Adipocyte (in vitro differentiated cells): ENCODE data around the gene EHMT1.

ENCODE experiments used
- DNase-seq: peaks from one replicate; pipeline ENCODE4 v3.0.0-alpha.2; 2015; ENCODE audit warnings: low read depth
- H3K27me3 ChIP-seq: replicated peaks from 2 replicates; pipeline ENCODE4 v1.7.0; 2013; ENCODE audit warnings: mild to moderate bottlenecking, low read length, moderate library complexity; ENCODE audit not compliant: control insufficient read depth, insufficient read depth
- H3K36me3 ChIP-seq: 2 replicates; pipeline ENCODE4 v1.7.0; 2013; ENCODE audit warnings: low read length, mild to moderate bottlenecking, moderate library complexity; ENCODE audit not compliant: control insufficient read depth, insufficient read depth, severe bottlenecking
- H3K4me1 ChIP-seq: 2 replicates; pipeline ENCODE4 v1.7.0; 2013; ENCODE audit warnings: mild to moderate bottlenecking, low read length, moderate library complexity; ENCODE audit not compliant: control insufficient read depth, insufficient read depth
- H3K4me3 ChIP-seq: 2 replicates; pipeline ENCODE4 v1.7.0; 2013; ENCODE audit warnings: mild to moderate bottlenecking, low read length, moderate library complexity
- H3K9ac ChIP-seq: 2 replicates; pipeline ENCODE4 v1.7.0; 2013; ENCODE audit warnings: mild to moderate bottlenecking, low read length, moderate library complexity
- H3K9me3 ChIP-seq: 2 replicates; pipeline ENCODE4 v1.7.0; 2013; ENCODE audit warnings: mild to moderate bottlenecking, low read length, moderate library complexity; ENCODE audit not compliant: control insufficient read depth

Gene EHMT1

GRCh38 chr9:137690930-137691645, 72.3 kb downstream of the EHMT1 start:
- peaks cover 21% of the 10 kb centered on the region for H3K4me1 ChIP-seq
- H3K9me3 ChIP-seq = no peaks in the 10 kb centered on the region
- no peaks in the 10 kb centered on the region for H3K27me3 ChIP-seq
- H3K9ac ChIP-seq = no peak overlapping the region
- no peak for DNase-seq
- H3K4me3 ChIP-seq = no peak overlapping the region
- H3K36me3 ChIP-seq = no peaks in the 10 kb centered on the region

- H3K27me3 ChIP-seq = no peaks in the 10 kb centered on the region
- no peak overlapping the region for H3K4me3 ChIP-seq
- peaks cover 21% of the 10 kb centered on the region for H3K4me1 ChIP-seq
- H3K9me3 ChIP-seq = no peaks in the 10 kb centered on the region
- H3K36me3 ChIP-seq = no peaks in the 10 kb centered on the region
- H3K9ac ChIP-seq = no peak overlapping the region
- DNase-seq = no peak
Measured at GRCh38 chr9:137691646-137692351, 73.0 kb downstream of the EHMT1 start.

DNA sequence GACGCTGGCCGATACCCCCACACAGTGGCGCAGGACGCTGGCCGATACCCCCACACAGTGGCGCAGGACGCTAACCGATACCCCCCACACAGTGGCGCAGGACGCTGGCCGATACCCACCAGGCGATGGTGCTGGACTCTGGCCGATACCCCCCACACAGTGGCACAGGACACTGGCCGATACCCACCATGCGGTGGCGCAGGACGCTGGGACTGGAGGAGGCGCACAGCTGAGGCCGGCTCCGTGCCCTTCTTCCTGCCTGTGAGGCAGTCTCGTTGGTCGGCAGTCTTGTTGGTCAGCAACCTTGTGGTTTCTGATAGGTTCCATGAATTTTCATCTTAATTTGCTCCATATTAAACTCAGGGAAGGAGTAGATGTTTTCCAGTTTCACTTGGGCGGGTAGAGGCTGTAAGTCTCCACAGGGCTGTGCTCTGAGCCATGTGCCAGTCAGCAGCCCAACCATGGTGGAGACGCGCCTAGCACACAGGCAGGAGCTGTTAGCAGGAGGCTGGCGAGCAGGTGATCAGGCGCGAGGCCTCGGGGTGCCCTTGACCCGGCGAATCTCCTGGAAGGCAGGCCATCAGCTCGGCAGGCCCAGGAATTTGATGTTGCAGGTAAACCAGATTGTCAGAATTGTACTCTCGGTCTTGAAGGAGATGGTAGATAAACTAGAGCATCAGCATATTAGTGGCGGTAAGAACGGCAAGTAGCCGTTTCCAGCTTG, 75.6 kb downstream of the EHMT1 start:
- Histone ChIP-seq H3K4me1 (peaks cover 21% of the 10 kb centered on the region), H3K27me3 (no peaks in the 10 kb centered on the region), H3K9ac (no peak overlapping the region), H3K9me3 (no peaks in the 10 kb centered on the region), H3K4me3 (no peak overlapping the region), H3K36me3 (no peaks in the 10 kb centered on the region)
- no peak for DNase-seq

DNA sequence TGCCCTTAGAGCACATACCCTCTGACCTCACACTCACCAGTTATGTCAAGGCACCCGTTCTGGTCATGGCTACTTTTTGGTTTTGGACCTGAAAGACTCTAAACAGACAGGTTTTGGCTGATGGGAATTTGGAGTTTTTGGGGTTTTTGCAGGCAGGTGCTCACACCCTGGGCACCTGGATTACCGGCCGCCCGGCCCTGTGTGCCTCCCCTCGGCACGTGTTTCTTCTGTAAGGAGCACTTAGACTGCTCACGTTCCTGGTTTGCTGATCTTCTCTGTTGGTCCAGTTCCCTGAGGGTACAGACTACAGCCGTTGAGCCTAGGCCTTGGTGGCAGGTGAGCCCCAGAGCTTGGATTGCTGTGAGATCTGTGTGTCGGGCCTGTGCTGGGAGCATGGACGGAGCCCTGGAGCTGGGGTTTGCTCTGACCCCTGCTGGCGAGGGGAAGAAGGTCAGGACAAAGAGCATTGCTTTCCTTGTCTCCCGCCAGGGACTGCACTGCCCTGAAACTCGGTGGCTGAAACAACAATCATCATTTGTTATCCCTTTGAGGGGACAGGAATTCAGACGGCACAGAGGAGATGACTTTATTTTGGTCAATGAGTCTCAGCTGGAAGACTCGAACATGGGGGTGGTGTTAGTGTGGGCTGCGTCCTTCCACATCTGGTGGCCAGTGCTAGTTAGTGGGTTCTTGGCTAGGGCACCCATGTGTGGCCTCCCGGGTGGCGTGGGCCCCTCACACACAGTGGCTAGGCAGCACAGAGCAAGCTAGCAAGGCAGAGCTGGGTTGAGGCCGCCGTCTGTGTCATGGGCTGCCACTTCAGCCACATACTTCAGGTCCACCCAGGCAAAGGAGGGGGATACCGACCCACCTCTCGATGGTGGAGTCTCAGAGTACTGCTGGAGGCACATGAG, 76.4 kb downstream of the EHMT1 start:
- no peak overlapping the region for H3K9ac ChIP-seq
- H3K4me1 ChIP-seq = peaks cover 21% of the 10 kb centered on the region
- H3K4me3 ChIP-seq = no peak overlapping the region
- H3K27me3 ChIP-seq = no peaks in the 10 kb centered on the region
- no peaks in the 10 kb centered on the region for H3K9me3 ChIP-seq
- H3K36me3 ChIP-seq = no peaks in the 10 kb centered on the region
- no peak for DNase-seq

DNA sequence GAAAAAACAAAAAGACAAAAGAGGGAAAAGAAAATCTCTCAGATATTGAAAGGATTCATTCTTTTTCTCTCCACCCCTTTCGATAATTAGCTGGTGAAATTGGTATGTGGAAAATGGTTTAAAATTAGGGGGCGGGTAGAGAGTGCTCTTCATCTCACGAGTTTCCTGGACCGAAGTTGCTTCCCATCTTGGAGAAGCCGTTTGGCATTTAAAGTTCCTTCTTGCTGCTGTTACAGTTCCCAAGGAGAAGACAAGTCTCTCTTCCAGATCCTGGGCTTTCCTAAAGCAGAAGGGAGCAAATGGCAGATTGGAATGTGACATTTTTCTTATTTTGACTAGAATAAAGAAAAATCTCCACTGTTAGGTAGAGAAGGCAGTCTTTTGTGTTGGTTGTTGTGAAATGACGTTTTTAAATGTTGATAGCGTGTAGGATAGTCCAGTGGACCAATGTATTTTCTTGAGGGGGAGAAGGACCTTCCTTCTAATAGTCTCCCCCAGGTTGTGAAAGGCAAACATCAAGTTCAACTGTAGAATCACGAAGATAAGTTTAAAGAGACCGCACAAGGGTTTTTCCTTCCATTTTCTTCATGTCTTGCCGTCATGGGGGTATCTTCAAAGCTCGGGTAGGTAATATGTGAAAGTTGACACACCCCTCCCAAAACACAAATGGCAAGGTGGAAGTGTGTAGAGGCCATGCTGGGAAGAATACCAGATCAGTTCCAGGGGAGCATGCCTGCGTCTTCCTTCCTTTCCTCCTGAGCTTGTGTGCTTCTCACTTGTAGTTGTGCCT, 77.5 kb downstream of the EHMT1 start:
- H3K36me3 ChIP-seq = no peaks in the 10 kb centered on the region
- no peaks in the 10 kb centered on the region for H3K9me3 ChIP-seq
- no peak overlapping the region for H3K4me3 ChIP-seq
- no peak for DNase-seq
- H3K4me1 ChIP-seq = peaks cover 13% of the 10 kb centered on the region
- H3K9ac ChIP-seq = no peak overlapping the region
- H3K27me3 ChIP-seq = no peaks in the 10 kb centered on the region

GRCh38 chr9:137697193-137697592, 78.4 kb downstream of the EHMT1 start:
- no peak for DNase-seq
- Histone ChIP-seq H3K4me3 (no peak overlapping the region), H3K9ac (no peak overlapping the region), H3K4me1 (peaks cover 13% of the 10 kb centered on the region), H3K36me3 (no peaks in the 10 kb centered on the region), H3K27me3 (no peaks in the 10 kb centered on the region), H3K9me3 (no peaks in the 10 kb centered on the region)

DNA sequence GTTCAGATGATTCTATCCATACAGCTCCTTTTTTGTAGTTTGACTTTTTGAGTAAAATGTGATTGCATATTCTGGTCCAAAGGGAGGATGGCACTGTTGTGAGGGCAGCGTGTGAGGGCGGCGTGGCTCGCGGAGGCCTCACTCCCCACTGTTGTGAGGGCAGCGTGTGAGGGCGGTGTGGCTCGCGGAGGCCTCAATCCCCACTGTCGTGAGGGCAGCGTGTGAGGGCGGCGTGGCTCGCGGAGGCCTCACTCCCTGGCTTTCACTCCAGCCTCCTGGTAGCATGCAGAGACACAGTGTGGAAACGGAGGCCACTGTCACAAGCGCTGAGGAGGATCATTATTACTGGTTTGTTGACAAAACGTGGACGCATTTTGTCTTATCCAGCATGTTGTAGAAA, 79.0 kb downstream of the EHMT1 start:
- Histone ChIP-seq H3K9ac (no peak overlapping the region), H3K4me1 (peaks cover 13% of the 10 kb centered on the region), H3K36me3 (no peaks in the 10 kb centered on the region), H3K9me3 (no peaks in the 10 kb centered on the region), H3K4me3 (no peak overlapping the region), H3K27me3 (no peaks in the 10 kb centered on the region)
- no peak for DNase-seq

GRCh38 chr9:137700911-137701310, 82.1 kb downstream of the EHMT1 start:
- H3K36me3 ChIP-seq = no peaks in the 10 kb centered on the region
- H3K4me1 ChIP-seq = peaks cover 7% of the 10 kb centered on the region
- no peaks in the 10 kb centered on the region for H3K9me3 ChIP-seq
- no peak overlapping the region for H3K4me3 ChIP-seq
- no peak for DNase-seq
- no peaks in the 10 kb centered on the region for H3K27me3 ChIP-seq
- no peak overlapping the region for H3K9ac ChIP-seq

DNA sequence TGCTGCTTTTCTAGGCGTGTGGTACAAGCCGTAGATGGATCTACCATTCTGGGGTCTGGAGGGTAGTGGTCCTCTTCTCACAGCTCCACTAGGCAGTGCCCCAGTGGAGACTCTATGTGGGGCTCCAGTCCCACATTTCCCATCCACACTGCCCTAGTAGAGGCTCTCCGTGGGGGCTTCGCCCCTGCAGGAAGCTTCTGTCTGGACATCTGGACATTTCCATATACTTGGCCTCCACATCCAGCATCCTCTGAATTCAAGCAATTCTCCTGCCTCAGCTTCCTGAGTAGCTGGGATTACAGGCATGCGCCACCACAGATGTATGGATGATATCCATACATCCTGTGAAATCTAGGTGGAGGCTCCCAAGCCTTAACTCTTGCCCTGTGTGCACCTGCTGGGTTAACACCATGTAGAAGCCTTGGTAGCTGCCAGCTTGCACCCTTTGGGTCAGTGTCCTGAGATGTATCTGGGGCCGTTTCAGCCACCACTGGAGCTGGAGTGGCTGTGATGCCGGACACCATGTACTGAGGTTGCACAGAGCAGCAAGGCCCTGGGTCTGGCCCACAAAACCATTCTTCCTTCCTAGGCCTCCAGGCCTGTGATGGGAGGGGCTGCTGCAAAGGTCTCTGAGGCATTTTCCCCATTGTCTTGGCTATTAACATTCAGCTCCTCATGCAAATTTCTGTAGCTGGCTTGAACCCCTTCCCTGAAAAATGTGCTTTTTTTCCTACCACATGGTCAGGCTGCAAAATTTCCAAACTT, 84.0 kb downstream of the EHMT1 start:
- Histone ChIP-seq H3K4me1 (peaks cover 7% of the 10 kb centered on the region), H3K27me3 (no peaks in the 10 kb centered on the region), H3K36me3 (no peaks in the 10 kb centered on the region), H3K9ac (no peak overlapping the region), H3K9me3 (no peaks in the 10 kb centered on the region), H3K4me3 (no peak overlapping the region)
- no peak for DNase-seq
